GM12874 (cell line): ENCODE results near the gene DAB2.

Source experiments
- TF ChIP-seq, protein P1 (sequence below): IDR thresholded peaks from 2 replicates; pipeline ENCODE4 v1.5.1; 2011; ENCODE audit warnings: low read depth, mild to moderate bottlenecking, control low read depth, low read length, moderate library complexity; ENCODE audit not compliant: insufficient read depth

Gene DAB2

DNA sequence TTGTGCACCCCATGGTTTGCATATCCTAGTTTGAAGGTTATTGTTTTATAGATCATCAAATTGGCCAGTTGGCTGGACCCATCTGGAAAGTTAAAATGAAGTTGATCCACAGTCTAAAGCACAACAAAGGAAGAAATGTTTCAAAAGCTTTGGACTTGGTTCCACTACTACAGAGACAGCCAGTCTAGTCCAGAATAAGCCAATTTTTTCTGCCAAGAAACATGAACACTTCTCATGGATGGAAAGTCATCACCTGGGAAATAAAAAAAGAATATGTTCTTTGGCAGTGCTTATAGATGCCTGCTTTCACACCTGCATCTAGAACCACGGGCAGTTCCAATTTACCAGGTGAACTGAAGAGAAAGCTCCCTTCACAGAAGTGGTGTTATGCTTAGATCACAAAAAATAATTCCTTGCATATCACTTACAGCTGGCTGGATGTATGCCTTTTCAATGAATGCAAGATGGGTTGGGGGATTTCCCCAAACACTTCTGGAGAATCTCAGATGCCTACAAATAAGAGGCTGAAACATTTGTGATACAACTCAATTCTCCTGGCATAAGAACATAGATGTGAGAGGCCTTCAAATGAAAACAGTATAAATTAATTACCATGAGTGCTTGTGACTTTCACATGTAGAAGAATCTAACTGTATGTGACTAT, 87.4 kb downstream of the DAB2 start:
- TF ChIP-seq, protein P1, sequence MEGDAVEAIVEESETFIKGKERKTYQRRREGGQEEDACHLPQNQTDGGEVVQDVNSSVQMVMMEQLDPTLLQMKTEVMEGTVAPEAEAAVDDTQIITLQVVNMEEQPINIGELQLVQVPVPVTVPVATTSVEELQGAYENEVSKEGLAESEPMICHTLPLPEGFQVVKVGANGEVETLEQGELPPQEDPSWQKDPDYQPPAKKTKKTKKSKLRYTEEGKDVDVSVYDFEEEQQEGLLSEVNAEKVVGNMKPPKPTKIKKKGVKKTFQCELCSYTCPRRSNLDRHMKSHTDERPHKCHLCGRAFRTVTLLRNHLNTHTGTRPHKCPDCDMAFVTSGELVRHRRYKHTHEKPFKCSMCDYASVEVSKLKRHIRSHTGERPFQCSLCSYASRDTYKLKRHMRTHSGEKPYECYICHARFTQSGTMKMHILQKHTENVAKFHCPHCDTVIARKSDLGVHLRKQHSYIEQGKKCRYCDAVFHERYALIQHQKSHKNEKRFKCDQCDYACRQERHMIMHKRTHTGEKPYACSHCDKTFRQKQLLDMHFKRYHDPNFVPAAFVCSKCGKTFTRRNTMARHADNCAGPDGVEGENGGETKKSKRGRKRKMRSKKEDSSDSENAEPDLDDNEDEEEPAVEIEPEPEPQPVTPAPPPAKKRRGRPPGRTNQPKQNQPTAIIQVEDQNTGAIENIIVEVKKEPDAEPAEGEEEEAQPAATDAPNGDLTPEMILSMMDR = no peak

GRCh38 chr5:39333104-39333503, 91.7 kb downstream of the DAB2 start:
- TF ChIP-seq, protein P1 = no peak

DNA sequence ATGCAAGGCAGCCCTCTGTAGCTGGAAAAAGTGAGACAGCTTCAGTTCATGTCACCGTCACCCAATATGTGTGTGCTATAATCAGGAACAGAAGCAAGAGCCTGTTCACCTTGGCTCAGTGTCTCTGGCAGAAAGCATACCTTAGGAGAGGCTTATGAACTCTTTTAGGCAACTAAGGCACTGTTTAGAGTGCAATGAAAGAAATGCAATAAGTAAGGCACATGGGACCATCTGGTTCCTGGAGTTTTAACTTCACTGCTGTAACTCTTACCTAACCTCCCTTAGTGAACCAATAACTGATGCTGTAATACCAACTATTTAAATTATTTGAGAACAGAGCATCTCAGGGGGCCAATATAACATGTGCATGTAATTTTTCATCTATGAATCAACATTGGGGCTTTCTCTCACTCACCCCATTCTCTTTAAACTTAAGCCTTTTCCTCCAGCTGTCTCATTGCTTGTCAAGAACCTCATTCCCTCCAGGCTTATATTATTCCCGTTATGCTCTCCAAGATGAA, 92.9 kb downstream of the DAB2 start:
- TF ChIP-seq, protein P1 = no peak

DNA sequence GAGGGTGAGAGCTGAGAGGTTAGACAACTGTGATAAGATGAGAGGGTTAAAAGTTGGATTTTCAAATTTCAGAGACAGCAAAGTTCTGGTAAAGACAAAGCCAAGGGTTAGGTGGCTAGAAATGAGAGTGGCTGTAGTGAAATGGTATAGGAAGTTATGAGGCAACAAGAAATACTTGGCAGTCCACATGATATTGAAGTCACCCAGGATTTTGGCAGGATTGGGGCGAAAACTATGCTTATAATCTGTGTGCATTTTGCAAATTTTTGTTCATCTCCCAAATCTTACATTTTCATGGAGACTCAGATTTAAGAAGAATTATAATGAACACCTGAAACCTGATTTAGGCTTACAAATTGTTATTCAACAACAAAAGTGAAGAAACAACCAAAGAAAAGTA, 96.0 kb downstream of the DAB2 start:
- TF ChIP-seq, protein P1 = no peak

DNA sequence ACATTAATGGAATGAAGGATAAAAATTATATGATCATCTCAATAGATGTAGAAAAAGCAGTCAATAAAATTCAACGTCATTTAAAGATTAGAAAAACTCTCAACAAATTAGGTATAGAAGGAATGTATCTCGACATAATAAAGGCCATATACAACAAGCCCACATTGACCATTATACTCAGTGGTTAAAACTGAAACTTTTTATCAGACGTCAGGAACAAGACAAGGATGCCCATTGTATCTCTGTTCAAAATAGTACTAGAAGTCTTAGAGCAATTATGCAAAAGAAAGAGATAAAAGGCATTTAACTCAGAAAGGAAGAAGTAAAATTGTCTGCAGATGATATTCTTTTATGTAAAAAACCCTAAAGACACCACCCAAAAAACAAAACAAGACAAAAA, 101.2 kb downstream of the DAB2 start:
- TF ChIP-seq, protein P1 = no peak
